ENCODE data around the gene SDK1.

DNA sequence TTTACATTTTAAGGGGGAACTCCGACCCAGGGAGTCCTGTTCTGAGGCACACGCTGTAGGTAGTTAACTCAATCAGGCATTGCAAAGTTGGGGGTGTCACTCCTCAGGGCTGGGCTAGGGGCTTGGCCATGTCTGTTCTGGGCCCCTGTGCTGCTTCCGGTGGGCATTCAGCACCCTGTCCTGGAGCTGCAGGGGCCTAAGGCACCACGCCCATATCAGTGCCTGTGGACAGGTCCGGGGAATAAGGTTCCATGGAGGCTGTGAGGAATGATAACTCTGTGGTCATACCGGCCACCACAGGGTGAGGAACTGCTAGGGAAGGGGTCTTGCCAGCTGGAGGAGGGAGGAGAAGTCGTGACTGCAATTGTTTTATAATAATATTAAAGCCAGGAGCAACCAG lies 842.0 kb downstream of the SDK1 start:
- TF ChIP-seq SP1 (IDR thresholded peaks at IDR 0.05) = no peak
- no peak for TF ChIP-seq LEF1 (IDR thresholded peaks at IDR 0.05; ENCODE audit: borderline replicate concordance)
- no peak for TF ChIP-seq SUZ12 (IDR thresholded peaks at IDR 0.05)
- TF ChIP-seq, protein P1, sequence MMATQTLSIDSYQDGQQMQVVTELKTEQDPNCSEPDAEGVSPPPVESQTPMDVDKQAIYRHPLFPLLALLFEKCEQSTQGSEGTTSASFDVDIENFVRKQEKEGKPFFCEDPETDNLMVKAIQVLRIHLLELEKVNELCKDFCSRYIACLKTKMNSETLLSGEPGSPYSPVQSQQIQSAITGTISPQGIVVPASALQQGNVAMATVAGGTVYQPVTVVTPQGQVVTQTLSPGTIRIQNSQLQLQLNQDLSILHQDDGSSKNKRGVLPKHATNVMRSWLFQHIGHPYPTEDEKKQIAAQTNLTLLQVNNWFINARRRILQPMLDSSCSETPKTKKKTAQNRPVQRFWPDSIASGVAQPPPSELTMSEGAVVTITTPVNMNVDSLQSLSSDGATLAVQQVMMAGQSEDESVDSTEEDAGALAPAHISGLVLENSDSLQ (IDR thresholded peaks at IDR 0.05) = no peak
- TF ChIP-seq ZNF384 (IDR thresholded peaks at IDR 0.05) = no peak
- TF ChIP-seq FOXM1 (IDR thresholded peaks at IDR 0.05; ENCODE audit: borderline replicate concordance) = no peak
- TF ChIP-seq FOXK2 (IDR thresholded peaks at IDR 0.05) = no peak
- TF ChIP-seq ELF4 (IDR thresholded peaks at IDR 0.05) = no peak
- no peak for TF ChIP-seq TARDBP (IDR thresholded peaks at IDR 0.05)
- TF ChIP-seq BHLHE40 (IDR thresholded peaks at IDR 0.05; ENCODE audit: borderline replicate concordance) = no peak
- TF ChIP-seq FOXA1 (IDR thresholded peaks at IDR 0.05) = no peak
- TF ChIP-seq HDGF (IDR thresholded peaks at IDR 0.05; ENCODE audit: borderline replicate concordance) = no peak
- TF ChIP-seq NFRKB (IDR thresholded peaks at IDR 0.05) = no peak
- no peak for TF ChIP-seq CTBP1 (IDR thresholded peaks at IDR 0.05; ENCODE audit: borderline replicate concordance)
